Measurements from ENCODE around the gene ADIPOR2. TPM values are rescaled to one million over a fixed set of nuclear protein-coding genes. Genes with fewer than 3 reads are reported as not detected.
"Not testable (repeated sequence)": the region's sequence is repeated elsewhere in the genome, so short reads cannot be mapped to it uniquely, and the experiment has no call there.

Gene ADIPOR2
- total RNA-seq, 1 donor from 2014 or later = 54.0 TPM

DNA sequence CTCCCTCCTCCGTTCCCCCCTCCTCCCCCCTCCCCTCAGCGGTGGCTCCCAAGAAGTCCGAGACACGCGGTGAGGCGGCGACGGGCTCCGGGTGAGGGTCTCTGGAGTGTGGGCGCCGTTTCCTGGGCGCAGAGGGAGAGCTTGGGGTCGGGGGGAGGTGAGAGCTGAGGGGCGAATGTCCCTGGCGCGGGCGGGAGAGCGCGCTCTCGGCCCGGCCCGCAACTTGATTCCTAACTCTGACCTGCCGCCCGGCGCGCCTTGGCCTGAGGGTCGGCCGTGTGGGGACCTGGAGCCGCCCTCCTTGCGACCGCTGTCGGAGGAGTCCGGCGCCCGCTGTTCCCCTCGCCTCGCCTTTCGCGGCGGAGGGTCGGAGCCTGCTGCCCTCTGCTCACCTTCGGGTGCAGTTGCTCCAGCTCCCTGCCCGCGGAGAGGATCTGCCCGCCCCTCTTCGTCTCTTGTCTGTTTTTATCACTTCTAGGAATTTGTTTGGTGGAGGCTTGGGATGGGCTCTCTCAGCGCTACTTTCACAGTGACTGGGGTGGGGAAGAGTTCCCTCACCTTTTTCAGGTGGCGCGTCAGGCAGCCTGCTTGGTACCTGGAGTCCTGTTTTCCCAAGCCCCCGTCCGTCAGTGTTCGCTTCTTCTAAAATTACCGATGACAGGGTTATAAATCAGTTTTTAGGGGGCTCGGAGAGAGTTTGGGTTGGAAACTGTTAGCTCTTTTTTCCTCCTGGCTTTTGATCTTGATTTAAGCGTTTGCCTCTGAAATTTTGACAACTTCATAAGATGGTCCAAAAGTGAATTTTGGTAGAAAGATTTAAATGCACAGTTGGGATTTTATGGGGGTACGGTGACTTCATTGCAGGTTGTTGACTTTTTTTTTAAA lies 495 bp downstream of the ADIPOR2 start:
- H3K9me3 ChIP-seq = no peaks in the 10 kb centered on the region
- intact Hi-C loops (cut with DNase I) = no loop called here
- TF ChIP-seq POLR2A (IDR thresholded peaks at IDR 0.05) = no peak
- TF ChIP-seq POLR2AphosphoS5 (IDR thresholded peaks at IDR 0.05; ENCODE audit: insufficient read depth in 1 of 2, low read depth in 1 of 2) = no peak
- no peak for TF ChIP-seq CTCF (IDR thresholded peaks at IDR 0.05)
- H3K27ac ChIP-seq = peak overlapping the region; percentile 98
- H3K27me3 ChIP-seq = no peaks in the 10 kb centered on the region
- DNase-seq (ENCODE audit: extremely low spot score in 2 of 2) = no peak
- H3K4me3 ChIP-seq = peak overlapping the region; percentile 81 to 99
- H3K36me3 ChIP-seq = no peaks in the 10 kb centered on the region
- peaks cover 32% of the 10 kb centered on the region for H3K4me1 ChIP-seq

DNA sequence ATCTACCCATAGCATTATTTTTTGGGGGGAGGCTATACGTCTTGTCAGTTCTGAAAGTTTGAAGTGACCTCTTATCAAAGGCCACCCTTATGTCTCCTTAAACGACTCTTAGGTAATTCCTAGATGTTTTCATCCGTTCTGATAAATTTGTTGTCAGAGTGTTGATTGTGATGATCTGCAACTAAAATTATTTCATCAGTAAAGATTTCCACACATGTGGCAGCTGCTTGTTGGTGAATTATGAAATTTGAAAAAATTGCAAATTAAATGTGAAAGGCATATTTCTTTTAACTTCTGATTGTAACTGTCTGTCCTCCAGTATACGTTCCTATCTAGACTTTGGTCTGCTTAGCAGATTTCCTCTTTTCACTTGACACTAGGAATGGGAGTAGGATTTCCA lies 1.4 kb downstream of the ADIPOR2 start:
- intact Hi-C loops (cut with DNase I) = no loop called here
- peaks cover 41% of the 10 kb centered on the region for H3K4me1 ChIP-seq
- H3K4me3 ChIP-seq = peak overlapping the region; percentile 81 to 99
- no peak for TF ChIP-seq CTCF (IDR thresholded peaks at IDR 0.05)
- TF ChIP-seq POLR2A (IDR thresholded peaks at IDR 0.05) = no peak
- no peak for TF ChIP-seq POLR2AphosphoS5 (IDR thresholded peaks at IDR 0.05; ENCODE audit: insufficient read depth in 1 of 2, low read depth in 1 of 2)
- no peaks in the 10 kb centered on the region for H3K36me3 ChIP-seq
- no peaks in the 10 kb centered on the region for H3K9me3 ChIP-seq
- no peak for DNase-seq (ENCODE audit: extremely low spot score in 2 of 2)
- no peaks in the 10 kb centered on the region for H3K27me3 ChIP-seq
- no peak overlapping the region for H3K27ac ChIP-seq

GRCh38 chr12:1692895-1693610 lies 2.2 kb downstream of the ADIPOR2 start:
- Histone ChIP-seq H3K9me3 (no peaks in the 10 kb centered on the region), H3K4me1 (peaks cover 49% of the 10 kb centered on the region), H3K27me3 (no peaks in the 10 kb centered on the region), H3K27ac (no peak overlapping the region), H3K36me3 (no peaks in the 10 kb centered on the region), H3K4me3 (peak overlapping the region in 1 of 2 donors; percentile 99)
- no peak for TF ChIP-seq POLR2AphosphoS5 (IDR thresholded peaks at IDR 0.05; ENCODE audit: insufficient read depth in 1 of 2, low read depth in 1 of 2)
- no peak for TF ChIP-seq POLR2A (IDR thresholded peaks at IDR 0.05)
- no peak for TF ChIP-seq CTCF (IDR thresholded peaks at IDR 0.05)
- intact Hi-C loops (cut with DNase I) = no loop called here
- DNase-seq (ENCODE audit: extremely low spot score in 2 of 2) = no peak

GRCh38 chr12:1695097-1695496 lies 4.2 kb downstream of the ADIPOR2 start:
- H3K4me3 ChIP-seq; H3K9me3 ChIP-seq; intact Hi-C loops (cut with DNase I); H3K27ac ChIP-seq; H3K27me3 ChIP-seq; H3K36me3 ChIP-seq; DNase-seq (ENCODE audit: extremely low spot score in 2 of 2): not testable (repeated sequence)
- peaks cover 59% of the 10 kb centered on the region for H3K4me1 ChIP-seq

- Histone ChIP-seq H3K36me3 (no peaks in the 10 kb centered on the region), H3K27me3 (no peaks in the 10 kb centered on the region), H3K4me1 (peaks cover 55% of the 10 kb centered on the region), H3K27ac (no peak overlapping the region), H3K9me3 (no peaks in the 10 kb centered on the region), H3K4me3 (no peak overlapping the region)
- TF ChIP-seq CTCF (IDR thresholded peaks at IDR 0.05) (no peak), POLR2AphosphoS5 (IDR thresholded peaks at IDR 0.05; ENCODE audit: insufficient read depth in 1 of 2, low read depth in 1 of 2) (no peak), POLR2A (IDR thresholded peaks at IDR 0.05) (no peak)
- intact Hi-C loops (cut with DNase I) = no loop called here
- DNase-seq (ENCODE audit: extremely low spot score in 2 of 2) = no peak
Observed at GRCh38 chr12:1695886-1696670, 5.2 kb downstream of the ADIPOR2 start.
